Measurements from ENCODE around the gene NCKIPSD. TPM values are rescaled to one million over a fixed set of nuclear protein-coding genes. Genes with fewer than 3 reads are reported as not detected.

NCKIPSD gene
- total RNA-seq, 1 experiment from 2014 or later: 25.5 TPM

- Histone ChIP-seq H3K4me3 (ENCODE audit: low read length) (no peak overlapping the region), H3K4me2 (ENCODE audit: low read depth, low read length, poor library complexity, severe bottlenecking) (no peak overlapping the region), H3K36me3 (ENCODE audit: insufficient read depth, low read length) (peaks cover 60% of the 10 kb centered on the region), H3K9ac (ENCODE audit: low read length) (no peak overlapping the region), H3K9me3 (ENCODE audit: low read length) (no peaks in the 10 kb centered on the region), H3K9me2 (replicated peaks; ENCODE audit: insufficient read depth, low read length) (no peaks in the 10 kb centered on the region), H2AFZ (ENCODE audit: low read length) (no peak overlapping the region), H3K27ac (ENCODE audit: low read length) (no peak overlapping the region), H4K20me1 (ENCODE audit: insufficient read depth, low read depth, low read length) (peaks cover 44% of the 10 kb centered on the region), H3K4me1 (ENCODE audit: low read length) (no peaks in the 10 kb centered on the region), H3K27me3 (ENCODE audit: low read length) (no peaks in the 10 kb centered on the region), H3K79me2 (ENCODE audit: low read length) (peaks cover 44% of the 10 kb centered on the region)
- DNase-seq: no peak
These were observed 8.1 kb upstream of the NCKIPSD start for GRCh38 chr3:48693826-48694225.

- Histone ChIP-seq H3K36me3 (ENCODE audit: insufficient read depth, low read length) (peaks cover 59% of the 10 kb centered on the region; the same call in 1 of the 2 replicates), H3K9ac (ENCODE audit: low read length) (no peak overlapping the region), H3K79me2 (ENCODE audit: low read length) (peaks cover 31% of the 10 kb centered on the region), H3K4me2 (ENCODE audit: low read depth, low read length, poor library complexity, severe bottlenecking) (no peak overlapping the region), H3K27ac (ENCODE audit: low read length) (no peak overlapping the region), H3K9me2 (replicated peaks; ENCODE audit: insufficient read depth, low read length) (no peaks in the 10 kb centered on the region), H3K4me1 (ENCODE audit: low read length) (peaks cover 3% of the 10 kb centered on the region; the same call in 1 of the 2 replicates), H4K20me1 (ENCODE audit: insufficient read depth, low read depth, low read length) (peaks cover 43% of the 10 kb centered on the region), H3K9me3 (ENCODE audit: low read length) (no peaks in the 10 kb centered on the region), H2AFZ (ENCODE audit: low read length) (no peak overlapping the region), H3K27me3 (ENCODE audit: low read length) (no peaks in the 10 kb centered on the region), H3K4me3 (ENCODE audit: low read length) (no peak overlapping the region)
- no peak for DNase-seq
These were observed 6.8 kb upstream of the NCKIPSD start for GRCh38 chr3:48692551-48692950.

GRCh38 chr3:48690846-48691458 is 5.2 kb upstream of the NCKIPSD start:
- no peaks in the 10 kb centered on the region for H3K9me2 ChIP-seq (replicated peaks; ENCODE audit: insufficient read depth, low read length)
- no peak overlapping the region for H3K9ac ChIP-seq (ENCODE audit: low read length)
- no peak overlapping the region for H3K4me2 ChIP-seq (ENCODE audit: low read depth, low read length, poor library complexity, severe bottlenecking)
- H3K9me3 ChIP-seq (ENCODE audit: low read length): no peaks in the 10 kb centered on the region
- H3K79me2 ChIP-seq (ENCODE audit: low read length): peaks cover 17% of the 10 kb centered on the region
- H3K4me3 ChIP-seq (ENCODE audit: low read length): no peak overlapping the region
- no peak overlapping the region for H2AFZ ChIP-seq (ENCODE audit: low read length)
- H3K27ac ChIP-seq (ENCODE audit: low read length): no peak overlapping the region
- H3K36me3 ChIP-seq (ENCODE audit: insufficient read depth, low read length): peaks cover 55% of the 10 kb centered on the region; the same call in 1 of the 2 replicates
- no peak for DNase-seq
- no peaks in the 10 kb centered on the region for H3K27me3 ChIP-seq (ENCODE audit: low read length)
- H3K4me1 ChIP-seq (ENCODE audit: low read length): peaks cover 17% of the 10 kb centered on the region
- H4K20me1 ChIP-seq (ENCODE audit: insufficient read depth, low read depth, low read length): peaks cover 37% of the 10 kb centered on the region; the same call in 1 of the 2 replicates

GRCh38 chr3:48689384-48689783 is 3.7 kb upstream of the NCKIPSD start:
- no peaks in the 10 kb centered on the region for H3K27me3 ChIP-seq (ENCODE audit: low read length)
- DNase-seq: no peak

GRCh38 chr3:48688737-48689075 is 3.0 kb upstream of the NCKIPSD start:
- H3K79me2 ChIP-seq (ENCODE audit: low read length): peaks cover 21% of the 10 kb centered on the region
- no peak overlapping the region for H3K4me2 ChIP-seq (ENCODE audit: low read depth, low read length, poor library complexity, severe bottlenecking)
- no peaks in the 10 kb centered on the region for H3K27me3 ChIP-seq (ENCODE audit: low read length)
- H3K27ac ChIP-seq (ENCODE audit: low read length): no peak overlapping the region
- no peaks in the 10 kb centered on the region for H3K9me2 ChIP-seq (replicated peaks; ENCODE audit: insufficient read depth, low read length)
- H3K4me3 ChIP-seq (ENCODE audit: low read length): no peak overlapping the region
- H3K36me3 ChIP-seq (ENCODE audit: insufficient read depth, low read length): peaks cover 39% of the 10 kb centered on the region; the same call in 1 of the 2 replicates
- no peak overlapping the region for H3K9ac ChIP-seq (ENCODE audit: low read length)
- peaks cover 22% of the 10 kb centered on the region; the same call in 1 of the 2 replicates for H4K20me1 ChIP-seq (ENCODE audit: insufficient read depth, low read depth, low read length)
- peaks cover 29% of the 10 kb centered on the region for H3K4me1 ChIP-seq (ENCODE audit: low read length)
- DNase-seq: no peak
- no peaks in the 10 kb centered on the region for H3K9me3 ChIP-seq (ENCODE audit: low read length)
- H2AFZ ChIP-seq (ENCODE audit: low read length): no peak overlapping the region

More at GRCh38 chr3:48689384-48689783, 3.7 kb upstream of the NCKIPSD start:
- Histone ChIP-seq H3K4me2 (ENCODE audit: low read depth, low read length, poor library complexity, severe bottlenecking) (no peak overlapping the region), H3K36me3 (ENCODE audit: insufficient read depth, low read length) (peaks cover 45% of the 10 kb centered on the region; the same call in 1 of the 2 replicates), H3K9ac (ENCODE audit: low read length) (no peak overlapping the region), H3K9me3 (ENCODE audit: low read length) (no peaks in the 10 kb centered on the region), H4K20me1 (ENCODE audit: insufficient read depth, low read depth, low read length) (peaks cover 26% of the 10 kb centered on the region; the same call in 1 of the 2 replicates), H3K27ac (ENCODE audit: low read length) (no peak overlapping the region), H3K9me2 (replicated peaks; ENCODE audit: insufficient read depth, low read length) (no peaks in the 10 kb centered on the region), H3K4me3 (ENCODE audit: low read length) (no peak overlapping the region), H2AFZ (ENCODE audit: low read length) (no peak overlapping the region), H3K79me2 (ENCODE audit: low read length) (peaks cover 14% of the 10 kb centered on the region), H3K4me1 (ENCODE audit: low read length) (peaks cover 23% of the 10 kb centered on the region)

GRCh38 chr3:48688032-48688736 is 2.5 kb upstream of the NCKIPSD start:
- DNase-seq: no peak
- Histone ChIP-seq H3K9me3 (ENCODE audit: low read length) (no peaks in the 10 kb centered on the region), H3K9ac (ENCODE audit: low read length) (no peak overlapping the region; the same call in 1 of the 2 replicates), H3K4me1 (ENCODE audit: low read length) (peaks cover 33% of the 10 kb centered on the region), H3K27me3 (ENCODE audit: low read length) (no peaks in the 10 kb centered on the region), H3K27ac (ENCODE audit: low read length) (no peak overlapping the region), H3K79me2 (ENCODE audit: low read length) (peaks cover 26% of the 10 kb centered on the region), H3K4me2 (ENCODE audit: low read depth, low read length, poor library complexity, severe bottlenecking) (no peak overlapping the region), H3K36me3 (ENCODE audit: insufficient read depth, low read length) (peaks cover 34% of the 10 kb centered on the region; the same call in 1 of the 2 replicates), H3K4me3 (ENCODE audit: low read length) (no peak overlapping the region), H3K9me2 (replicated peaks; ENCODE audit: insufficient read depth, low read length) (no peaks in the 10 kb centered on the region), H4K20me1 (ENCODE audit: insufficient read depth, low read depth, low read length) (peaks cover 22% of the 10 kb centered on the region; the same call in 1 of the 2 replicates), H2AFZ (ENCODE audit: low read length) (no peak overlapping the region)

GRCh38 chr3:48687220-48687678 is 1.5 kb upstream of the NCKIPSD start:
- H2AFZ ChIP-seq (ENCODE audit: low read length): no peak overlapping the region
- no peak overlapping the region for H3K9ac ChIP-seq (ENCODE audit: low read length)
- H4K20me1 ChIP-seq (ENCODE audit: insufficient read depth, low read depth, low read length): peaks cover 22% of the 10 kb centered on the region; the same call in 1 of the 2 replicates
- no peaks in the 10 kb centered on the region for H3K27me3 ChIP-seq (ENCODE audit: low read length)
- H3K4me1 ChIP-seq (ENCODE audit: low read length): peaks cover 33% of the 10 kb centered on the region
- peaks cover 31% of the 10 kb centered on the region; the same call in 1 of the 2 replicates for H3K36me3 ChIP-seq (ENCODE audit: insufficient read depth, low read length)
- no peak overlapping the region for H3K27ac ChIP-seq (ENCODE audit: low read length)
- H3K9me3 ChIP-seq (ENCODE audit: low read length): no peaks in the 10 kb centered on the region
- H3K9me2 ChIP-seq (replicated peaks; ENCODE audit: insufficient read depth, low read length): no peaks in the 10 kb centered on the region
- DNase-seq: no peak
- no peak overlapping the region for H3K4me3 ChIP-seq (ENCODE audit: low read length)
- H3K4me2 ChIP-seq (ENCODE audit: low read depth, low read length, poor library complexity, severe bottlenecking): no peak overlapping the region
- H3K79me2 ChIP-seq (ENCODE audit: low read length): peaks cover 29% of the 10 kb centered on the region

GRCh38 chr3:48686538-48687219 is 964 bp upstream of the NCKIPSD start:
- Histone ChIP-seq H3K9me2 (replicated peaks; ENCODE audit: insufficient read depth, low read length) (no peaks in the 10 kb centered on the region), H3K4me2 (ENCODE audit: low read depth, low read length, poor library complexity, severe bottlenecking) (peak overlapping the region; percentile 73), H3K4me3 (ENCODE audit: low read length) (peak overlapping the region; percentile 98), H3K9me3 (ENCODE audit: low read length) (no peaks in the 10 kb centered on the region), H4K20me1 (ENCODE audit: insufficient read depth, low read depth, low read length) (peaks cover 22% of the 10 kb centered on the region; the same call in 1 of the 2 replicates), H3K27me3 (ENCODE audit: low read length) (no peaks in the 10 kb centered on the region), H3K27ac (ENCODE audit: low read length) (peak overlapping the region; percentile 34; the same call in 1 of the 2 replicates), H3K9ac (ENCODE audit: low read length) (peak overlapping the region; percentile 99), H2AFZ (ENCODE audit: low read length) (no peak overlapping the region), H3K36me3 (ENCODE audit: insufficient read depth, low read length) (peaks cover 33% of the 10 kb centered on the region; the same call in 1 of the 2 replicates), H3K79me2 (ENCODE audit: low read length) (peaks cover 29% of the 10 kb centered on the region), H3K4me1 (ENCODE audit: low read length) (peaks cover 33% of the 10 kb centered on the region)
- DNase-seq: peak; percentile 56
